IMR-90 (cell line): ENCODE data around the gene MAP3K7CL. TPM values are rescaled to one million over a fixed set of nuclear protein-coding genes. Genes with fewer than 3 reads are reported as not detected.

ENCODE experiments used
- ATAC-seq: fragments of 200-7000 bp; cut with Tn5 transposase; 2 replicates; pipeline ENCODE4 v1.9.1; 2020; ENCODE audit warnings: low read depth, mild to moderate bottlenecking, moderate library complexity
- BruUV-seq: library from RNA; stranded (reverse); fragments of 400-500 nt; replicated peaks from 2 replicates; lab custom pipeline; 2021; lab: Mats Ljungman, UMichigan
- CTCF ChIA-PET: fragments of 300-600 bp; formaldehyde crosslinking; extraction: SDS; loops from one replicate; lab custom pipeline; 2021; ENCODE audit warnings: antibody characterized with exemption; lab: Yijun Ruan, JAX
- POLR2A ChIA-PET: fragments of 300-600 bp; sonication (Branson Sonifier 250); formaldehyde crosslinking; loops from one replicate; lab custom pipeline; 2022; ENCODE audit warnings: antibody characterized with exemption; ENCODE audit not compliant: unreplicated experiment; lab: Charles Lee
- DNase-seq: peaks from one replicate; pipeline ENCODE4 v3.0.0; 2013
- H2AFZ ChIP-seq: replicated peaks from 2 replicates; pipeline ENCODE3; 2013; ENCODE audit warnings: low read length, mild to moderate bottlenecking; ENCODE audit not compliant: poor library complexity
- H2AK5ac ChIP-seq: 2 replicates; pipeline ENCODE4 v1.6.1; 2013; ENCODE audit warnings: low read depth, low read length, inconsistent platforms
- H2AK9ac ChIP-seq: replicated peaks from 2 replicates; pipeline ENCODE3; 2013; ENCODE audit warnings: mild to moderate bottlenecking, low read depth, low read length, moderate library complexity; ENCODE audit not compliant: poor library complexity
- H2BK120ac ChIP-seq: 2 replicates; pipeline ENCODE4 v1.6.1; 2013; ENCODE audit warnings: low read depth, low read length, inconsistent platforms
- H2BK15ac ChIP-seq: 3 replicates; pipeline ENCODE4 v1.6.1; 2013; ENCODE audit warnings: low read depth, low read length, inconsistent platforms
- H2BK20ac ChIP-seq: 2 replicates; pipeline ENCODE4 v1.6.1; 2013; ENCODE audit warnings: low read depth, mild to moderate bottlenecking, inconsistent platforms, low read length, moderate library complexity
- H2BK5ac ChIP-seq: 2 replicates; pipeline ENCODE4 v1.6.1; 2013; ENCODE audit warnings: mild to moderate bottlenecking, low read depth, low read length, inconsistent platforms; ENCODE audit not compliant: poor library complexity, severe bottlenecking
- H3K14ac ChIP-seq: replicated peaks from 2 replicates; pipeline ENCODE4 v1.6.1; 2013; ENCODE audit warnings: low read depth, low read length, inconsistent platforms
- H3K18ac ChIP-seq: 2 replicates; pipeline ENCODE4 v1.6.1; 2013; ENCODE audit warnings: low read depth, low read length, control low read depth
- H3K23ac ChIP-seq: 2 replicates; pipeline ENCODE4 v1.6.1; 2013; ENCODE audit warnings: low read depth, low read length, inconsistent platforms
- H3K27ac ChIP-seq: 2 replicates; pipeline ENCODE4 v1.5.1; 2013; ENCODE audit warnings: mild to moderate bottlenecking, control low read depth, low read length; ENCODE audit not compliant: insufficient read depth
- H3K27me3 ChIP-seq: 2 replicates; pipeline ENCODE4 v1.6.1; 2013; ENCODE audit warnings: low read length; ENCODE audit not compliant: control insufficient read depth, insufficient read depth
- H3K36me3 ChIP-seq: 2 replicates; pipeline ENCODE4 v1.6.1; 2013; ENCODE audit warnings: low read length, mixed read lengths; ENCODE audit not compliant: control insufficient read depth, insufficient read depth
- H3K4ac ChIP-seq: 2 replicates; pipeline ENCODE4 v1.6.1; 2013; ENCODE audit warnings: low read depth, low read length, inconsistent platforms
- H3K4me1 ChIP-seq: 2 replicates; pipeline ENCODE4 v1.6.1; 2013; ENCODE audit warnings: low read length, mixed read lengths; ENCODE audit not compliant: control insufficient read depth, insufficient read depth
- H3K4me2 ChIP-seq: 2 replicates; pipeline ENCODE4 v1.6.1; 2013; ENCODE audit warnings: low read depth, mild to moderate bottlenecking, control low read depth, low read length, moderate library complexity
- H3K4me3 ChIP-seq: 2 replicates; pipeline ENCODE4 v1.5.1; 2013; ENCODE audit warnings: low read depth, mild to moderate bottlenecking, control low read depth, low read length, moderate library complexity; ENCODE audit not compliant: insufficient read depth
- H3K56ac ChIP-seq: 2 replicates; pipeline ENCODE4 v1.6.1; 2013; ENCODE audit warnings: low read length, inconsistent platforms; ENCODE audit not compliant: insufficient read depth; ENCODE audit errors: extremely low read depth
- H3K79me1 ChIP-seq, 2 experiments: 2 replicates each; pipeline ENCODE4 v1.6.1; 2013; ENCODE audit warnings: low read length in 2 of 2, inconsistent platforms in 1 of 2, low read depth in 1 of 2
- H3K9ac ChIP-seq: 2 replicates; pipeline ENCODE4 v1.6.1; 2013; ENCODE audit warnings: low read depth, low read length, control low read depth
- H3K9me1 ChIP-seq: 2 replicates; pipeline ENCODE4 v1.6.1; 2013; ENCODE audit warnings: low read length, inconsistent platforms; ENCODE audit not compliant: insufficient read depth
- H3K9me3 ChIP-seq: 2 replicates; pipeline ENCODE4 v1.6.1; 2013; ENCODE audit warnings: low read length; ENCODE audit not compliant: control insufficient read depth, insufficient read depth
- H4K20me1 ChIP-seq: 2 replicates; pipeline ENCODE4 v1.6.1; 2013; ENCODE audit warnings: low read length, inconsistent platforms; ENCODE audit not compliant: insufficient read depth
- H4K5ac ChIP-seq: 2 replicates; pipeline ENCODE4 v1.6.1; 2013; ENCODE audit warnings: mild to moderate bottlenecking, low read depth, low read length, control low read depth
- H4K8ac ChIP-seq, 2 experiments: 2 replicates each; pipeline ENCODE4 v1.6.1; 2013; ENCODE audit warnings: low read depth in 2 of 2, low read length in 2 of 2, control low read depth in 1 of 2, inconsistent platforms in 1 of 2
- H4K91ac ChIP-seq: 2 replicates; pipeline ENCODE4 v1.6.1; 2013; ENCODE audit warnings: low read depth, low read length, inconsistent platforms; ENCODE audit not compliant: insufficient read depth
- BHLHE40 ChIP-seq: fragments of 150-350 bp; IDR thresholded peaks from 2 replicates; pipeline ENCODE4 v1.6.1; 2016; ENCODE audit warnings: mild to moderate bottlenecking, low read depth, low read length
- CHD1 ChIP-seq: IDR thresholded peaks from 2 replicates; pipeline ENCODE4 v1.6.1; 2012; ENCODE audit warnings: low read depth, low read length, improper control_type of control experiment
- MAFK ChIP-seq: IDR thresholded peaks from 2 replicates; pipeline ENCODE4 v1.6.1; 2012; ENCODE audit warnings: low read depth, low read length, improper control_type of control experiment
- MXI1 ChIP-seq: IDR thresholded peaks from 2 replicates; pipeline ENCODE4 v1.6.1; 2012; ENCODE audit warnings: low read depth, mild to moderate bottlenecking, low read length, moderate library complexity, borderline replicate concordance
- NFE2L2 ChIP-seq: fragments of 150-350 bp; IDR thresholded peaks from 2 replicates; pipeline ENCODE4 v1.6.1; 2016; ENCODE audit warnings: low read depth, mild to moderate bottlenecking, low read length
- RAD21 ChIP-seq: IDR thresholded peaks from 2 replicates; pipeline ENCODE4 v1.6.1; 2012; ENCODE audit warnings: low read length, improper control_type of control experiment
- RCOR1 ChIP-seq: IDR thresholded peaks from 2 replicates; pipeline ENCODE4 v1.6.1; 2012; ENCODE audit warnings: mild to moderate bottlenecking, low read length, improper control_type of control experiment; ENCODE audit not compliant: insufficient replicate concordance
- RFX5 ChIP-seq: IDR thresholded peaks from 2 replicates; pipeline ENCODE4 v1.8.0; 2012; ENCODE audit warnings: low read depth, mild to moderate bottlenecking, low read length, moderate library complexity
- SMC3 ChIP-seq: fragments of 150-350 bp; IDR thresholded peaks from 2 replicates; pipeline ENCODE4 v1.6.1; 2016; ENCODE audit warnings: low read depth, mild to moderate bottlenecking, antibody characterized with exemption, low read length, moderate library complexity
- USF2 ChIP-seq: fragments of 150-350 bp; IDR thresholded peaks from 2 replicates; pipeline ENCODE4 v1.6.1; 2017; ENCODE audit warnings: mild to moderate bottlenecking, antibody characterized with exemption, low read length, low read depth
- WGBS, 2 experiments: methylation state at CpG; one replicate each; pipeline versions ENCODE4 v1.1.5 to v1.1.7; 2013; ENCODE audit warnings: missing lambda C conversion rate in 2 of 2; ENCODE audit not compliant: insufficient read length in 1 of 2; ENCODE audit errors: extremely low coverage in 2 of 2; 5-methylcytosine and 5-hydroxymethylcytosine counted together
- dilution Hi-C: fragments of 300-500 bp; cut with HindIII; formaldehyde crosslinking; loops from one replicate; pipeline ENCODE4 v1.14.3; 2018; ENCODE audit warnings: low sequenced_read_pairs; ENCODE audit not compliant: unreplicated experiment
- in situ Hi-C: fragments of 300-500 bp; cut with MboI; formaldehyde crosslinking; loops from 3 replicates; pipeline ENCODE4 v1.14.3; 2019; ENCODE audit warnings: low sequenced_read_pairs, inconsistent platforms, mixed read lengths
- intact Hi-C: fragments of 100-400 bp; cut with micrococcal nuclease; formaldehyde crosslinking; loops from 2 replicates; pipeline ENCODE4 v1.10.0; 2022
- polyA plus RNA-seq, 3 experiments: library from polyadenylated mRNA; depleted of rRNA; stranded (reverse); fragments of >200 nt; gene quantifications; 2 replicates each; pipeline ENCODE4 v1.2.3, GENCODE V29; 2012; ENCODE audit warnings: low replicate concordance in 1 of 3
- total RNA-seq: library from RNA; depleted of rRNA; stranded (reverse); fragments of >200 nt; gene quantifications from 2 replicates; pipeline ENCODE4 v1.2.3, GENCODE V29; 2012
- TF ChIP-seq, protein P1 (sequence below): conservative IDR thresholded peaks from 2 replicates; pipeline ENCODE4 v1.5.1; 2012; ENCODE audit warnings: mild to moderate bottlenecking, low read depth, low read length, improper control_type of control experiment
- TF ChIP-seq, protein P2 (sequence below): fragments of 150-350 bp; IDR thresholded peaks from 2 replicates; pipeline ENCODE4 v1.6.1; 2016; ENCODE audit warnings: low read depth, mild to moderate bottlenecking, low read length, moderate library complexity, borderline replicate concordance

Gene MAP3K7CL
- total and polyA plus RNA-seq, 2 of the 4 experiments (the other 2 are of a cell fraction) = 21.0 to 22.3 TPM

DNA sequence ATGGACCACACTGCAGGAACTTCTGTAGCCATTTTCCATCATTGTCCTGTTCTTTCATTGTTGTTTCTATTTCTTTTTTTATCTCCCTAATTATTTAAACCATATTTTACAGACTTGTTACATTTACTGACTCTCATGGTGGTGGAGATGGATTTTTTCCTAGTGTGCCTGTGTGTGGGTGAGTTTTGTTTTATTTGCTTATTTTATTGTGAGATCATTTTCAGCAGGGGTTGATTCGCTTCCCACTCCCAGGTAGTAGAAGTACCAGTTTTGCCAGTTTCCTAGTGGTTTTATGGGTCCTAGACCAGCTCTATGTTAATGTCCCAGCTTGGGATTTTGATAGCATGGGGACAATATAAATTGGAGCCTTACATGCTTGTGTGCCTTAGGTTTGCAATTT is 88.3 kb downstream of the MAP3K7CL start:
- no peak for TF ChIP-seq CHD1
- TF ChIP-seq, protein P1, sequence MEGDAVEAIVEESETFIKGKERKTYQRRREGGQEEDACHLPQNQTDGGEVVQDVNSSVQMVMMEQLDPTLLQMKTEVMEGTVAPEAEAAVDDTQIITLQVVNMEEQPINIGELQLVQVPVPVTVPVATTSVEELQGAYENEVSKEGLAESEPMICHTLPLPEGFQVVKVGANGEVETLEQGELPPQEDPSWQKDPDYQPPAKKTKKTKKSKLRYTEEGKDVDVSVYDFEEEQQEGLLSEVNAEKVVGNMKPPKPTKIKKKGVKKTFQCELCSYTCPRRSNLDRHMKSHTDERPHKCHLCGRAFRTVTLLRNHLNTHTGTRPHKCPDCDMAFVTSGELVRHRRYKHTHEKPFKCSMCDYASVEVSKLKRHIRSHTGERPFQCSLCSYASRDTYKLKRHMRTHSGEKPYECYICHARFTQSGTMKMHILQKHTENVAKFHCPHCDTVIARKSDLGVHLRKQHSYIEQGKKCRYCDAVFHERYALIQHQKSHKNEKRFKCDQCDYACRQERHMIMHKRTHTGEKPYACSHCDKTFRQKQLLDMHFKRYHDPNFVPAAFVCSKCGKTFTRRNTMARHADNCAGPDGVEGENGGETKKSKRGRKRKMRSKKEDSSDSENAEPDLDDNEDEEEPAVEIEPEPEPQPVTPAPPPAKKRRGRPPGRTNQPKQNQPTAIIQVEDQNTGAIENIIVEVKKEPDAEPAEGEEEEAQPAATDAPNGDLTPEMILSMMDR = no peak
- TF ChIP-seq NFE2L2 = no peak
- no peak for TF ChIP-seq MXI1
- no peak for TF ChIP-seq BHLHE40
- TF ChIP-seq USF2 = no peak
- no peak for TF ChIP-seq MAFK
- TF ChIP-seq RCOR1 = no peak
- TF ChIP-seq, protein P2, sequence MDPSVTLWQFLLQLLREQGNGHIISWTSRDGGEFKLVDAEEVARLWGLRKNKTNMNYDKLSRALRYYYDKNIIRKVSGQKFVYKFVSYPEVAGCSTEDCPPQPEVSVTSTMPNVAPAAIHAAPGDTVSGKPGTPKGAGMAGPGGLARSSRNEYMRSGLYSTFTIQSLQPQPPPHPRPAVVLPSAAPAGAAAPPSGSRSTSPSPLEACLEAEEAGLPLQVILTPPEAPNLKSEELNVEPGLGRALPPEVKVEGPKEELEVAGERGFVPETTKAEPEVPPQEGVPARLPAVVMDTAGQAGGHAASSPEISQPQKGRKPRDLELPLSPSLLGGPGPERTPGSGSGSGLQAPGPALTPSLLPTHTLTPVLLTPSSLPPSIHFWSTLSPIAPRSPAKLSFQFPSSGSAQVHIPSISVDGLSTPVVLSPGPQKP = no peak
- TF ChIP-seq RFX5 = no peak
- TF ChIP-seq RAD21 = no peak
- TF ChIP-seq SMC3 = no peak
- Histone ChIP-seq H3K56ac (no peak overlapping the region; the same call in 1 of the 2 replicates), H3K27ac (peak overlapping the region; percentile 50; the same call in 1 of the 2 replicates), H3K9ac (no peak overlapping the region), H2BK120ac (peak overlapping the region; percentile 75), H2AK9ac (no peak overlapping the region), H4K8ac (peak overlapping the region; percentile 60 to 76), H2BK5ac (peak overlapping the region; percentile 82), H3K27me3 (no peaks in the 10 kb centered on the region), H3K4me3 (no peak overlapping the region), H3K9me1 (peaks cover 3% of the 10 kb centered on the region), H3K14ac (peak overlapping the region; percentile 86), H4K5ac (peak overlapping the region; percentile 83), H2BK20ac (peak overlapping the region; percentile 87), H2AFZ (no peak overlapping the region), H2AK5ac (peak overlapping the region; percentile 88), H4K91ac (peak overlapping the region; percentile 75), H2BK15ac (peak overlapping the region; percentile 85), H3K36me3 (no peaks in the 10 kb centered on the region), H3K4ac (peak overlapping the region; percentile 85), H4K20me1 (no peaks in the 10 kb centered on the region), H3K23ac (peak overlapping the region; percentile 34; the same call in 1 of the 2 replicates), H3K9me3 (peaks cover 2% of the 10 kb centered on the region; the same call in 1 of the 2 replicates), H3K79me1 (peaks cover 9 to 27% of the 10 kb centered on the region in 2 experiments; a peak in 3 of 4 replicates), H3K4me1 (peaks cover 10% of the 10 kb centered on the region), H3K4me2 (no peak overlapping the region), H3K18ac (peak overlapping the region; percentile 98)
- WGBS, 2 experiments = no CpG with 5 or more reads among the region's 1 CpG
- ChIA-PET POLR2A (no interaction called here), CTCF (no interaction called here)
- intact Hi-C loops = loop anchor here (5.0 kb wide), 2 partner anchors 36 to 126 kb away; no protein-coding TSS in a partner anchor
- no TSS peak for BruUV-seq
- DNase-seq = no peak
- ATAC-seq = no peak
- in situ Hi-C loops = no loop called here
- dilution Hi-C loops = no loop called here
